AG04450 (cell line): Measurements from ENCODE around the gene SCYGR3. TPM values are rescaled to one million over a fixed set of nuclear protein-coding genes. Genes with fewer than 3 reads are reported as not detected.

ENCODE experiments used
- CTCF ChIA-PET: fragments of 300-600, 350-600 bp; formaldehyde crosslinking; extraction: SDS; loops from one replicate; lab custom pipeline; 2022; ENCODE audit warnings: antibody characterized with exemption, inconsistent platforms; lab: Charles Lee
- POLR2A ChIA-PET: fragments of 350-600 bp; formaldehyde crosslinking; extraction: SDS; loops from one replicate; lab custom pipeline; 2021; ENCODE audit warnings: antibody characterized with exemption, inconsistent platforms; lab: Yijun Ruan, JAX
- DNase-seq: peaks from one replicate; pipeline ENCODE4 v3.0.0-alpha.2; 2011; ENCODE audit warnings: low read depth, low spot score
- H3K27ac ChIP-seq: one replicate; pipeline ENCODE4 v1.5.1; 2012; ENCODE audit warnings: low read depth, low read length, control low read depth
- H3K27me3 ChIP-seq: one replicate; pipeline ENCODE4 v1.6.0; 2012; ENCODE audit warnings: low read length; ENCODE audit not compliant: control insufficient read depth, insufficient read depth
- H3K4me3 ChIP-seq: 2 replicates; pipeline ENCODE4 v1.5.1; 2011; ENCODE audit warnings: mild to moderate bottlenecking, low read depth, low read length, control low read depth
- H3K9me3 ChIP-seq: 2 replicates; pipeline ENCODE4 v1.5.1; 2012; ENCODE audit warnings: low read length; ENCODE audit not compliant: control insufficient read depth, insufficient read depth
- polyA plus RNA-seq: library from polyadenylated mRNA; depleted of rRNA; stranded (reverse); fragments of >200 nt; gene quantifications from 2 replicates; pipeline ENCODE4 v1.2.3, GENCODE V29; 2011
- TF ChIP-seq, protein P1 (sequence below): IDR thresholded peaks from 2 replicates; pipeline ENCODE4 v1.5.1; 2011; ENCODE audit warnings: low read depth, low read length, control low read depth, inconsistent platforms

The SCYGR3 gene
- polyA plus RNA-seq, 1 experiment, result not detected

DNA sequence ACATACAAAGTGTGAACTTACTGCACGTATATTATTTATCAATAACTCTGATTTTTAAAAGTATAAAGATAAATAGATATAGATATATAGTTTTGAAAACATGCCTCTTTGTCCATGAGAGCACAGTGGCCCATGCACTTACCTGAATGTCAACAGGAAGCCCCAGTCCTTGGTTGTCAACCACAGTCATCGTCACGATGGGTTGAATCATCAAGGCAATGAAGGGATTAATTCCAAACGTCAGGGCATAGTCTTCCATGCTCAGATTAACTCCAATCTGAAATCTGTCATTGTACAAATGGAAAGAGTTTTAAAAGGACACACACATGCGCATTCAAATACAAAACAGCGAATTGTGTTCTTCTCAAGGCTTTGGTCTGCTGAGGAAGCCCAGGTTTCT lies 18.2 kb upstream of the SCYGR3 start:
- Histone ChIP-seq H3K27me3 (no peaks in the 10 kb centered on the region), H3K9me3 (no peaks in the 10 kb centered on the region), H3K4me3 (no peak overlapping the region), H3K27ac (no peak overlapping the region)
- DNase-seq, result no peak
- ChIA-PET POLR2A (no interaction called here), CTCF (no interaction called here)
- TF ChIP-seq, protein P1, sequence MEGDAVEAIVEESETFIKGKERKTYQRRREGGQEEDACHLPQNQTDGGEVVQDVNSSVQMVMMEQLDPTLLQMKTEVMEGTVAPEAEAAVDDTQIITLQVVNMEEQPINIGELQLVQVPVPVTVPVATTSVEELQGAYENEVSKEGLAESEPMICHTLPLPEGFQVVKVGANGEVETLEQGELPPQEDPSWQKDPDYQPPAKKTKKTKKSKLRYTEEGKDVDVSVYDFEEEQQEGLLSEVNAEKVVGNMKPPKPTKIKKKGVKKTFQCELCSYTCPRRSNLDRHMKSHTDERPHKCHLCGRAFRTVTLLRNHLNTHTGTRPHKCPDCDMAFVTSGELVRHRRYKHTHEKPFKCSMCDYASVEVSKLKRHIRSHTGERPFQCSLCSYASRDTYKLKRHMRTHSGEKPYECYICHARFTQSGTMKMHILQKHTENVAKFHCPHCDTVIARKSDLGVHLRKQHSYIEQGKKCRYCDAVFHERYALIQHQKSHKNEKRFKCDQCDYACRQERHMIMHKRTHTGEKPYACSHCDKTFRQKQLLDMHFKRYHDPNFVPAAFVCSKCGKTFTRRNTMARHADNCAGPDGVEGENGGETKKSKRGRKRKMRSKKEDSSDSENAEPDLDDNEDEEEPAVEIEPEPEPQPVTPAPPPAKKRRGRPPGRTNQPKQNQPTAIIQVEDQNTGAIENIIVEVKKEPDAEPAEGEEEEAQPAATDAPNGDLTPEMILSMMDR, result no peak

DNA sequence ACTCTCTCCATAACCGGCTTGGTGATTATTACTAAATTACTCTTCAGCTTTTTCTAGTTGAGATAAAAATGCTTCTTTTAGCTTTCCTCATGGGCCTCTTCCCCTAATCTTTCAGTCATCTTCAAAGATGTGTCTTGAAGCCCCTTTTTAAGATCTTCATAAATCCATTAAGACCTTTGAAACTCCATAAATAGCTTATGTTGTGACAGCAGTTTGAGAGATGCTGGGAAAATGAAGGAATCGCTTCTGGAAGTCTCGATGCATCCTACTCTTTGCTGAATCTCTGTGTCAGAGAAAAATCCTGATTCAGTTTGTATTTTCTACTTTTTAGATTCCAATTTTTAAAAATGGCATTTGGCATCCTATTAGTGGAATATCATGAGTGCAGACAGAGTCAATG lies 15.7 kb upstream of the SCYGR3 start:
- Histone ChIP-seq H3K27me3 (no peaks in the 10 kb centered on the region), H3K4me3 (no peak overlapping the region), H3K27ac (no peak overlapping the region), H3K9me3 (no peaks in the 10 kb centered on the region)
- ChIA-PET POLR2A (no interaction called here), CTCF (interaction anchor here (0.6 to 2.9 kb wide), 2 partner anchors 28 to 260 kb away, joined by 3 to 11 read pairs; no protein-coding TSS in a partner anchor)
- DNase-seq, result no peak
- TF ChIP-seq, protein P1, result no peak

DNA sequence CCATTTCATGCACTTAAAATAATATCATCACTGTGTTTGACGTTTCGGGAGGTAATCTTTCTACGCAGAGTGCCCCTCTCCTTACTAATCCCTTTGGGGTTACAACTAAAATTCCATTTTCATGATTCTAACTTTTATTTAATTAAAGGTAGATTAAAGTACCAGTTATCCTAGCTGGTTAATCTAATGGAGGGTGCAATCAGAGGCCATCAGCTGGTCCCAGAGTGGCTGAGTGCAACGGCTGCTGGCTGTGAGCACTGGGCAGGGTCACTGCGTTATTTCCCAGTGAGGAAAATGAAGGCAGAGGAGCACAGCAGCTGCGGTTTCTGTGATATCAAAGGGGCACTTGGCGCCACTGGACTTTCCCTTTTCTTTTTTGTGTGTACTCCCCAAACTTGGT lies 14.8 kb upstream of the SCYGR3 start:
- Histone ChIP-seq H3K27ac (no peak overlapping the region), H3K27me3 (no peaks in the 10 kb centered on the region), H3K4me3 (no peak overlapping the region), H3K9me3 (no peaks in the 10 kb centered on the region)
- ChIA-PET CTCF (no interaction called here), POLR2A (no interaction called here)
- DNase-seq, result no peak
- TF ChIP-seq, protein P1, result no peak

DNA sequence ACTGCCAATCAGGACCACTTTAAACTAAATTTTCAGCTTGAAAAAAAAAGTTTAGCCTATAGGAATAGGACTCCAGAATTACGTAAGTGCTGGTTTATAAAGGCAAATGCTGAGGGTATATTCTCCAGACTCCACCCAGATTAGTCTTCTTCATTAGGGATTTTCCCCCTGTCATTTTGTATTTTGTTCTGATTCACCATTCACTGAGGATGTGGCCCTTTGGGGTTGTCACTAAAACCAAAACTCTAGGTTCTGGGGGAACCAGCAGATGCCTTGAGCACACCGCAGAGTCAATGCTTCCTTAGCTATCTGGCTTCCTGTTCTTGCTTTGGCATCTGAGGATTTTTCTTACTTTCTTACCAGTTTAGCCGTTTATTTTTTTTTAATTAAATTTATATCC lies 13.1 kb upstream of the SCYGR3 start:
- CTCF ChIA-PET, result interaction anchor here (0.6 to 1.5 kb wide), 2 partner anchors 142 to 263 kb away, joined by 3 read pairs; no protein-coding TSS in a partner anchor

DNA sequence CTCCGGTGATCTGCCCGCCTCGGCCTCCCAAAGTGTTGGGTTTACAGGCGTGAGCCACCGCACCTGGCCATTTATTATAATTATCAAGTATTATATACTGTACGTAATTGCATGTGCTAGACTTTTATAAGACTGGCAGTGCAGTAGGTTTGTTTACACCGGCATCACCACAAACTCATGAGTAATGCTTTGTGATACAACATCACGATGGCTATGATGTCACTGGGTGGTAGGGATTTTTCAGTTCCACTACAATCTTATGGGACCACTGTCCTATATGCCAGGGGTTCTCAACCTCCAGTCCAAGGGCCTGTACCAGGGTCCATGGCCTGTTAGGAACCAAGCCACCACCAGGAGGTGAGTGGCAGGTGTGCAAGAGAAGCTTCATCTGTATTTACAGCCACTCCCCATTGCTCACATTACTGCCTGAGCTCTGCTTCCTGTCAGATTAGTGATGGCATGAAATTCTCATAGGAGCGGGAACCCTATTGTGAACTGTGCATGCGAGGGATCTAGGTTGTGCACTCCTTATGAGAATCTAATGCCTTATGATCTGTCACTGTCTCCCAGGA lies 12.0 kb upstream of the SCYGR3 start:
- H3K4me3 ChIP-seq, result no peak overlapping the region
- POLR2A ChIA-PET, result no interaction called here
- DNase-seq, result no peak
- H3K27me3 ChIP-seq, result no peaks in the 10 kb centered on the region
- TF ChIP-seq, protein P1, result no peak
- H3K9me3 ChIP-seq, result peaks cover 2% of the 10 kb centered on the region; the same call in 1 of the 2 replicates
- H3K27ac ChIP-seq, result no peak overlapping the region
- CTCF ChIA-PET, result interaction anchor here (1.5 kb wide), 1 partner anchor 264 kb away, joined by 3 read pairs; no protein-coding TSS in a partner anchor

More for the DNA sequence above, 13.1 kb upstream of the SCYGR3 start:
- POLR2A ChIA-PET, result interaction anchor here (0.6 kb wide), 1 partner anchor 29 kb away, joined by 4 read pairs; no protein-coding TSS in a partner anchor
- Histone ChIP-seq H3K4me3 (no peak overlapping the region), H3K27ac (no peak overlapping the region), H3K9me3 (no peaks in the 10 kb centered on the region), H3K27me3 (no peaks in the 10 kb centered on the region)
- no peak for DNase-seq
- TF ChIP-seq, protein P1, result no peak
